Suppressor macrophage treated with lipopolysaccharide for 4 hours (primary cell): ENCODE data around the gene BATF3.
A peak's percentile ranks its signal among the peaks of the same experiment; 100 is the strongest.

Source experiments
- DNase-seq: peaks from one replicate; pipeline ENCODE4 v3.0.0-alpha.2; 2020

Gene BATF3

GRCh38 chr1:212702672-212703071 lies 3.0 kb upstream of the BATF3 start:
- DNase-seq: no peak

GRCh38 chr1:212701910-212702309 lies 2.3 kb upstream of the BATF3 start:
- DNase-seq: no peak

GRCh38 chr1:212700892-212701819 lies 1.5 kb upstream of the BATF3 start:
- DNase-seq: peak; percentile 56

- DNase-seq: peak; percentile 92
These were observed 717 bp upstream of the BATF3 start for GRCh38 chr1:212700223-212700891.

GRCh38 chr1:212699104-212699624 lies 476 bp downstream of the BATF3 start:
- peak; percentile 86 for DNase-seq

- DNase-seq: no peak
These were observed 1.1 kb downstream of the BATF3 start for GRCh38 chr1:212698467-212699103.

- DNase-seq: no peak
These were observed 2.8 kb downstream of the BATF3 start for GRCh38 chr1:212696721-212697331.

GRCh38 chr1:212692774-212693644 lies 6.6 kb downstream of the BATF3 start:
- no peak for DNase-seq

- DNase-seq: no peak
These were observed 8.0 kb downstream of the BATF3 start for GRCh38 chr1:212691561-212692071.

GRCh38 chr1:212690816-212691403 lies 8.7 kb downstream of the BATF3 start:
- no peak for DNase-seq

- DNase-seq: no peak
These were observed 9.7 kb downstream of the BATF3 start for GRCh38 chr1:212689758-212690529.

GRCh38 chr1:212689196-212689725 lies 10.4 kb downstream of the BATF3 start:
- DNase-seq: no peak

GRCh38 chr1:212688341-212689047 lies 11.1 kb downstream of the BATF3 start:
- DNase-seq: no peak

- DNase-seq: no peak
These were observed 11.8 kb downstream of the BATF3 start for GRCh38 chr1:212687811-212688210.

GRCh38 chr1:212686591-212686990 lies 13.0 kb downstream of the BATF3 start:
- no peak for DNase-seq

GRCh38 chr1:212686069-212686468 lies 13.6 kb downstream of the BATF3 start:
- DNase-seq: no peak

- DNase-seq: no peak
These were observed 14.2 kb downstream of the BATF3 start for GRCh38 chr1:212685429-212685828.

GRCh38 chr1:212684521-212685090 lies 15.0 kb downstream of the BATF3 start:
- DNase-seq: no peak

GRCh38 chr1:212684076-212684475 lies 15.6 kb downstream of the BATF3 start:
- no peak for DNase-seq
